Liver (tissue), 9 donors: ENCODE data around the gene SPTBN5. TPM values are rescaled to one million over a fixed set of nuclear protein-coding genes. Genes with fewer than 3 reads are reported as not detected.

Experiments
- DNase-seq: peaks from one replicate; pipeline ENCODE4 v3.0.0-alpha.2; 2017; ENCODE audit warnings: low spot score
- H3K27ac ChIP-seq, 2 donors: one replicate each; pipeline ENCODE4 v1.7.0; 2013; ENCODE audit warnings: inconsistent platforms in 2 of 2, low read length in 2 of 2, control low read depth in 1 of 2, low read depth in 1 of 2, mild to moderate bottlenecking in 1 of 2
- H3K27me3 ChIP-seq, 4 donors: one replicate each; pipeline versions ENCODE4 v1.6.1 to v1.7.0; 2013; ENCODE audit warnings: low read length in 3 of 4, inconsistent platforms in 1 of 4, mild to moderate bottlenecking in 1 of 4, moderate library complexity in 1 of 4; ENCODE audit not compliant: control insufficient read depth in 4 of 4, insufficient read depth in 4 of 4
- H3K36me3 ChIP-seq, 4 donors: one replicate each; pipeline versions ENCODE4 v1.6.1 to v1.7.0; 2013; ENCODE audit warnings: low read length in 3 of 4, mild to moderate bottlenecking in 3 of 4, low read depth in 1 of 4, moderate library complexity in 1 of 4; ENCODE audit not compliant: control insufficient read depth in 4 of 4, insufficient read depth in 3 of 4
- H3K4me1 ChIP-seq, 4 donors: one replicate each; pipeline versions ENCODE4 v1.6.1 to v1.7.0; 2013; ENCODE audit warnings: low read length in 3 of 4, mild to moderate bottlenecking in 3 of 4, moderate library complexity in 1 of 4; ENCODE audit not compliant: control insufficient read depth in 4 of 4, insufficient read depth in 4 of 4
- H3K4me3 ChIP-seq, 3 donors: one replicate each; pipeline versions ENCODE4 v1.6.1 to v1.7.0; 2013; ENCODE audit warnings: low read length in 3 of 3, control low read depth in 1 of 3, low read depth in 1 of 3, mild to moderate bottlenecking in 1 of 3
- H3K9ac ChIP-seq, 2 donors: one replicate each; pipeline ENCODE4 v1.7.0; 2013; ENCODE audit warnings: low read length in 2 of 2, mild to moderate bottlenecking in 2 of 2, moderate library complexity in 2 of 2, control low read depth in 1 of 2, low read depth in 1 of 2
- H3K9me3 ChIP-seq, 4 donors: one replicate each; pipeline versions ENCODE4 v1.6.1 to v1.7.0; 2013; ENCODE audit warnings: low read length in 3 of 4; ENCODE audit not compliant: control insufficient read depth in 4 of 4
- ATF3 ChIP-seq: IDR thresholded peaks from 2 replicates; pipeline ENCODE4 v1.6.1; 2016; ENCODE audit warnings: antibody characterized with exemption
- CTCF ChIP-seq: fragments of 150-350 bp; IDR thresholded peaks from 2 replicates; pipeline ENCODE4 v1.5.1; 2017; ENCODE audit warnings: improper control_type of control experiment, low read depth, low read length; ENCODE audit not compliant: missing input control
- EGR1 ChIP-seq, 2 donors: IDR thresholded peaks; 2 replicates each; pipeline ENCODE4 v1.6.1; 2016 to 2018; ENCODE audit warnings: antibody characterized with exemption in 2 of 2, low read depth in 2 of 2
- FOXA2 ChIP-seq: IDR thresholded peaks from 2 replicates; pipeline ENCODE4 v1.6.1; 2016; ENCODE audit warnings: antibody characterized with exemption
- GABPA ChIP-seq, 2 donors: IDR thresholded peaks in 1 of 2; conservative IDR thresholded peaks in 1 of 2; 2 replicates each; pipeline ENCODE4 v1.6.1; 2016; ENCODE audit warnings: antibody characterized with exemption in 2 of 2, mild to moderate bottlenecking in 1 of 2, moderate library complexity in 1 of 2
- HNF4G ChIP-seq: IDR thresholded peaks from 2 replicates; pipeline ENCODE4 v1.6.1; 2016; ENCODE audit warnings: antibody characterized with exemption
- JUND ChIP-seq, 2 donors: IDR thresholded peaks; 2 replicates each; pipeline ENCODE4 v1.6.1; 2016; ENCODE audit warnings: antibody characterized with exemption in 2 of 2
- RAD21 ChIP-seq, 2 donors: IDR thresholded peaks; 2 replicates each; pipeline ENCODE4 v1.6.1; 2016; ENCODE audit warnings: antibody characterized with exemption in 2 of 2, mild to moderate bottlenecking in 2 of 2
- REST ChIP-seq: IDR thresholded peaks from 2 replicates; pipeline ENCODE4 v1.6.1; 2016; ENCODE audit warnings: antibody characterized with exemption, mild to moderate bottlenecking
- RXRA ChIP-seq, 2 donors: IDR thresholded peaks; 2 replicates each; pipeline ENCODE4 v1.6.1; 2017 to 2018; ENCODE audit warnings: antibody characterized with exemption in 2 of 2, mild to moderate bottlenecking in 1 of 2
- SP1 ChIP-seq: IDR thresholded peaks from 2 replicates; pipeline ENCODE4 v1.6.1; 2018; ENCODE audit warnings: antibody characterized with exemption, mild to moderate bottlenecking
- TAF1 ChIP-seq: conservative IDR thresholded peaks from 2 replicates; pipeline ENCODE4 v1.6.1; 2016; ENCODE audit warnings: antibody characterized with exemption, mild to moderate bottlenecking
- ZBTB33 ChIP-seq: IDR thresholded peaks from 2 replicates; pipeline ENCODE4 v1.6.1; 2016; ENCODE audit warnings: antibody characterized with exemption
- WGBS: extraction: QIAGEN DNeasy Blood & Tissue Kit; methylation state at CpG from one replicate; pipeline ENCODE4 v1.1.7; 2013; 5-methylcytosine and 5-hydroxymethylcytosine counted together
- polyA plus RNA-seq, 2 donors: library from polyadenylated mRNA; stranded (reverse) in 1 of 2; unstranded in 1 of 2; fragments of 200-250 nt in 1 of 2; fragments of >200 nt in 1 of 2; fragmentation: Nextera tagmentation in 1 of 2; extraction: Ambion mirVana in 1 of 2; gene quantifications; one replicate each; pipeline versions ENCODE4 v1.2.1 to v1.2.3, GENCODE V29; 2013 to 2015
- total RNA-seq, 2 donors: library from RNA; depleted of rRNA; stranded (reverse); fragments of >200 nt; gene quantifications; one replicate each; pipeline ENCODE4 v1.2.3, GENCODE V29; 2014
- donor health status: healthy.
- donor health status: healthy.
- donor health status: healthy.
- donor health status: healthy.
- donor health status: healthy.

Gene SPTBN5
- total and polyA plus RNA-seq, 4 donors: 0.12 to 1.7 (median 0.17) TPM

- Histone ChIP-seq H3K27ac (no peak overlapping the region), H3K36me3 (peaks cover 6 to 35% (median 21%) of the 10 kb centered on the region in 4 donors), H3K4me1 (no peaks in the 10 kb centered on the region), H3K27me3 (no peaks in the 10 kb centered on the region), H3K9ac (no peak overlapping the region), H3K4me3 (no peak overlapping the region), H3K9me3 (no peaks in the 10 kb centered on the region)
- 83% methylated on average over 16 of the region's 16 CpGs for WGBS
- TF ChIP-seq JUND (IDR thresholded peaks at IDR 0.05): no peak
- TF ChIP-seq FOXA2: no peak
- TF ChIP-seq EGR1 (IDR thresholded peaks at IDR 0.05; ENCODE audit: low read depth in 2 of 2): no peak
- TF ChIP-seq CTCF: no peak
- no peak for TF ChIP-seq ATF3
- TF ChIP-seq RAD21 (IDR thresholded peaks at IDR 0.05): no peak
- TF ChIP-seq ZBTB33: no peak
- TF ChIP-seq GABPA (IDR thresholded peaks at IDR 0.05 in 1 of 2, conservative IDR thresholded peaks at IDR 0.05 in 1 of 2): no peak
- TF ChIP-seq HNF4G: no peak
- TF ChIP-seq SP1: no peak
- DNase-seq: no peak
These were observed 43.2 kb downstream of the SPTBN5 start for GRCh38 chr15:41850482-41851166.

- TF ChIP-seq REST: no peak
- no peak for TF ChIP-seq RXRA (IDR thresholded peaks at IDR 0.05)
- TF ChIP-seq TAF1: no peak
- no peak for TF ChIP-seq EGR1 (IDR thresholded peaks at IDR 0.05; ENCODE audit: low read depth in 2 of 2)
- TF ChIP-seq HNF4G: no peak
- TF ChIP-seq ATF3: no peak
- Histone ChIP-seq H3K9me3 (no peaks in the 10 kb centered on the region), H3K4me1 (no peaks in the 10 kb centered on the region), H3K36me3 (peaks cover 8 to 41% (median 22%) of the 10 kb centered on the region in 4 donors), H3K27me3 (no peaks in the 10 kb centered on the region), H3K4me3 (no peak overlapping the region), H3K9ac (no peak overlapping the region), H3K27ac (no peak overlapping the region)
- WGBS: 84% methylated on average over 8 of the region's 8 CpGs
- DNase-seq: no peak
These were observed 44.0 kb downstream of the SPTBN5 start for GRCh38 chr15:41849861-41850260.
